Stimulated activated naive CD8-positive, alpha-beta T cell treated with anti-CD3 and anti-CD28 coated beads, Interleukin-15, amount 100 ng/mL, for 72 hours (primary cell): ENCODE measurements around the gene TBX6.
A peak's percentile ranks its signal among the peaks of the same experiment; 100 is the strongest.

Experiments
- ATAC-seq: fragments of 150-1000 bp; cut with Tn5 transposase; 2 replicates; pipeline ENCODE4 v1.10.0; 2021; ENCODE audit warnings: mild to moderate bottlenecking, moderate library complexity
- DNase-seq, 2 donors: peaks; one replicate each; pipeline ENCODE4 v3.0.0; 2021 to 2022
- H3K27ac Mint-ChIP-seq, 2 donors: one replicate each; pipeline ENCODE4 v1.8.0; 2022; ENCODE audit warnings: mild to moderate bottlenecking in 2 of 2, mixed read lengths in 2 of 2, moderate library complexity in 2 of 2
- H3K27me3 Mint-ChIP-seq: one replicate; pipeline ENCODE4 v1.8.0; 2022; ENCODE audit warnings: mixed read lengths
- H3K4me1 Mint-ChIP-seq: one replicate; pipeline ENCODE4 v1.8.0; 2022; ENCODE audit warnings: mild to moderate bottlenecking, mixed read lengths
- H3K4me3 Mint-ChIP-seq, 2 donors: one replicate each; pipeline ENCODE4 v1.8.0; 2022; ENCODE audit warnings: mild to moderate bottlenecking in 2 of 2, mixed read lengths in 2 of 2, moderate library complexity in 1 of 2
- H3K9me3 Mint-ChIP-seq, 2 donors: one replicate each; pipeline ENCODE4 v1.8.0; 2022; ENCODE audit warnings: mixed read lengths in 2 of 2

Gene TBX6

DNA sequence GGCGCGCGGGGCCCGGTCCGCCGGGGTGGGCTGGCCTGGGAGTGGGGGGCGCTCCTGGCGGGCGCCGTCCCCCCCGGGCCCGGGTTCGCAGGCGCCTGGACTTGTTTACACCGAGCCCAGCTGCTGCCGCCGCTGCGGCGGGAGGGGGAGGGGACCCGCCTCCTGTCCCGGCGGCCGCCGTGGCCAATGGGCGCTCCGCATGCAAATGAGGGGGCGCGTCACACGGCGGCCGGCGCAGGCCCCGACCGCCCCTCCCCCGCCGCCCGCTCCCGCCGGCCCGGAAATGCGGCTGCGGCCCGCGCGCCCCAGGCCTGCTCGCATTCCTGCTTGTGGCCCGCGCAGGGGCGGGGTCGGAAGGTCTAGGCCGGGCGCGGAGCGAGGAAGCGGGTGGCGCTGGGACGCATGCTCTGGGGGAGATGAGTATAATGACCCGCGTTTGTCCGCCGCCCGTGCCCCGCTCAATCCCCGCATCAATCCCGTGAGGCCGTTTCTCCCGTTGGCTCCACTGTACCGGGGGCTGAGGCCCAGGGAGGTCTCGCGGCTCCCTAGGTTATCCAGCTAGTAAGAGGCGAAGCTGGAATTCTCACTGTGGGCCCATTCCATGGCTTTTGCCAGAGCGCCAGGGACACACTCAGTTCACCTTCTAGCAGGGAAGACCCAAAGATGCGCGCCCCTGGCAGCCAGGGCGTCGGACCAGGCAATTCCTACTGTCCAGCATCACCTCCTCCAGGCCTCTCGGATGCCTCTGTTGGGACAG is 4.6 kb upstream of the TBX6 start, which contains the start of gene YPEL3:
TSS of gene YPEL3 (minus strand) at position 109 of the 757 bp plus-strand sequence. CDS start 731 bp downstream, outside the sequence.
- Mint-ChIP-seq H3K4me1 (peaks cover 44% of the 10 kb centered on the region), H3K4me3 (peak within 1 kb of the TSS; percentile 94 to 97), H3K27ac (peak within 1 kb of the TSS; percentile 94 to 97), H3K27me3 (no peaks in the 10 kb centered on the region), H3K9me3 (peaks cover 23 to 24% of the 10 kb centered on the region in 2 donors)
- ATAC-seq (peak; percentile 65), DNase-seq (peak; percentile 88 to 90)

- ATAC-seq, result no peak
These were observed 3.7 kb upstream of the TBX6 start for GRCh38 chr16:30095166-30096078.

GRCh38 chr16:30094541-30095165 is 2.9 kb upstream of the TBX6 start:
- H3K27me3 Mint-ChIP-seq, result no peaks in the 10 kb centered on the region

More at GRCh38 chr16:30095166-30096078, 3.7 kb upstream of the TBX6 start:
- peak overlapping the region; percentile 88 to 97 for H3K27ac Mint-ChIP-seq
- H3K27me3 Mint-ChIP-seq, result no peaks in the 10 kb centered on the region
- peaks cover 23 to 24% of the 10 kb centered on the region in 2 donors for H3K9me3 Mint-ChIP-seq
- peak overlapping the region; percentile 94 to 97 for H3K4me3 Mint-ChIP-seq
- peaks cover 53% of the 10 kb centered on the region for H3K4me1 Mint-ChIP-seq
- no peak for DNase-seq

DNA sequence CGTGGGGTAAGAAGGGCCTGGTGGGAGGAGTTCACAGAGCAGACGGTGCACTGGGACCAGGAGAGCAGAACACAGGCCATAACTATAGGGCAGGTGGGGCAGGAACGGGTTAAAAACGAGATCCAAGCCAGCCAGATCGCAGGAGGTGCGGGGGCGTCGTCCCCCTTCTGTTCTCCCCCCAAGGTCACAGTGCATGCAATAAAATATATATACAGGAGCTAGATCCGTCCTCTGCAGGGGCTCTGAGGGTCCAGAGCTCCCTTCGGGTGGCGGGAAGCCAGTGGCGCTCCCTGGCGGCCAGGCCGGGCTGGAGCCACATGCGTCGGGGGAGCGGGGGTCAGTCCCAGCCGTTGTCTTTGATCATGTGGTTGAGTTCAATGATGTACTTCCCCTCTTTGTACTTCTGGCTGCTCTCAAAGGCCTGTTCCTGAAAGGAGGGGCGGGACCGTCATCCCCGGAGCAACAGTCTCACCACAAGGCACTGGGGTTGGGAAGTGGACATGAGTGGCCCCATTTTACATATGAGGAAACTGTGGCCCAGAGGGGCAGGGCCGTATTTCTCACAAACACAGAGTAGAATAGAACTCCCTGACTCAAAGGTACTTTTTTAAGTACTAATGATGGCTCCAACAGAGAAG is 768 bp upstream of the TBX6 start:
- no peaks in the 10 kb centered on the region for H3K27me3 Mint-ChIP-seq
- ATAC-seq (peak; percentile 69), DNase-seq (peak; percentile 77 to 89)
- peaks cover 10 to 11% of the 10 kb centered on the region in 2 donors for H3K9me3 Mint-ChIP-seq
- H3K4me1 Mint-ChIP-seq, result peaks cover 70% of the 10 kb centered on the region
- peak overlapping the region; percentile 92 to 95 for H3K27ac Mint-ChIP-seq
- H3K4me3 Mint-ChIP-seq, result peak overlapping the region; percentile 90 to 94

More at GRCh38 chr16:30094541-30095165, 2.9 kb upstream of the TBX6 start:
- H3K27ac Mint-ChIP-seq, result peak overlapping the region; percentile 88 to 97
- DNase-seq (no peak), ATAC-seq (no peak)
- H3K4me1 Mint-ChIP-seq, result peaks cover 60% of the 10 kb centered on the region
- peak overlapping the region; percentile 94 to 97 for H3K4me3 Mint-ChIP-seq
- peaks cover 23 to 24% of the 10 kb centered on the region in 2 donors for H3K9me3 Mint-ChIP-seq

- Mint-ChIP-seq H3K27ac (peak overlapping the region in 1 of 2 donors; percentile 71), H3K27me3 (no peaks in the 10 kb centered on the region), H3K4me3 (peak overlapping the region; percentile 90 to 94), H3K9me3 (no peaks in the 10 kb centered on the region), H3K4me1 (peaks cover 70% of the 10 kb centered on the region)
- DNase-seq (no peak), ATAC-seq (no peak)
These were observed 953 bp downstream of the TBX6 start for GRCh38 chr16:30090610-30091331.

GRCh38 chr16:30088832-30089624 is 2.7 kb downstream of the TBX6 start:
- DNase-seq, result no peak
- Mint-ChIP-seq H3K27me3 (no peaks in the 10 kb centered on the region), H3K4me1 (peaks cover 59% of the 10 kb centered on the region), H3K9me3 (no peaks in the 10 kb centered on the region), H3K4me3 (no peak overlapping the region), H3K27ac (no peak overlapping the region)
- ATAC-seq, result no peak

GRCh38 chr16:30088237-30088831 is 3.4 kb downstream of the TBX6 start:
- peaks cover 56% of the 10 kb centered on the region for H3K4me1 Mint-ChIP-seq

GRCh38 chr16:30087181-30087898 is 4.4 kb downstream of the TBX6 start:
- ATAC-seq (no peak), DNase-seq (no peak)
- Mint-ChIP-seq H3K4me1 (peaks cover 46% of the 10 kb centered on the region), H3K4me3 (no peak overlapping the region), H3K27me3 (no peaks in the 10 kb centered on the region), H3K9me3 (no peaks in the 10 kb centered on the region), H3K27ac (peak overlapping the region in 1 of 2 donors; percentile 4)

More at GRCh38 chr16:30088237-30088831, 3.4 kb downstream of the TBX6 start:
- no peaks in the 10 kb centered on the region for H3K27me3 Mint-ChIP-seq
- DNase-seq, result no peak
- ATAC-seq, result no peak
- H3K9me3 Mint-ChIP-seq, result no peaks in the 10 kb centered on the region
- H3K4me3 Mint-ChIP-seq, result no peak overlapping the region
- H3K27ac Mint-ChIP-seq, result peak overlapping the region in 1 of 2 donors; percentile 76

- Mint-ChIP-seq H3K9me3 (no peaks in the 10 kb centered on the region), H3K4me1 (peaks cover 38% of the 10 kb centered on the region), H3K27ac (no peak overlapping the region), H3K4me3 (no peak overlapping the region), H3K27me3 (no peaks in the 10 kb centered on the region)
- peak; percentile 16 for ATAC-seq
- no peak for DNase-seq
These were observed 5.2 kb downstream of the TBX6 start for GRCh38 chr16:30086291-30087140.

DNA sequence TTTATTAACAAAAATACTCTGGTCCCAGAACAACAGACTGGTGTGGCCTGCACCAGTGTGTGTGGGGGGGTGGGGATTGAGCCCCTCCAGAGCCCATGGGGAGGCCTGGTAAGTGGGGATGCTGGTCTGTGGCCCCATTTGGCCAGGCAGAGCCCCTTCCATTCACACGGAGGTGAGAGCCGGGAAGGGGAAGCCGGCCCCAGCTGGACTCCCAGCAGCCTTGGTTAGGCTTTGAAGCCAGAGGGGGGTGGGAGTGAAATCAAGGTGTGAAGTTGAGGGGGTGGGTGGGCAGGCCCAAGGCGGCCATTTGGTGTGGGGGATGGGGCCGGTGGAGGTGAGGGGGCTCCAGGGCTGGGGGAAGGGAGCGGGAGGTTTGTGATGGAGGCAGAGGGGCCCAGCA is 5.9 kb downstream of the TBX6 start:
- Mint-ChIP-seq H3K9me3 (no peaks in the 10 kb centered on the region), H3K27ac (no peak overlapping the region), H3K4me1 (peaks cover 31% of the 10 kb centered on the region), H3K27me3 (no peaks in the 10 kb centered on the region), H3K4me3 (no peak overlapping the region)
- no peak for DNase-seq
- ATAC-seq, result no peak

DNA sequence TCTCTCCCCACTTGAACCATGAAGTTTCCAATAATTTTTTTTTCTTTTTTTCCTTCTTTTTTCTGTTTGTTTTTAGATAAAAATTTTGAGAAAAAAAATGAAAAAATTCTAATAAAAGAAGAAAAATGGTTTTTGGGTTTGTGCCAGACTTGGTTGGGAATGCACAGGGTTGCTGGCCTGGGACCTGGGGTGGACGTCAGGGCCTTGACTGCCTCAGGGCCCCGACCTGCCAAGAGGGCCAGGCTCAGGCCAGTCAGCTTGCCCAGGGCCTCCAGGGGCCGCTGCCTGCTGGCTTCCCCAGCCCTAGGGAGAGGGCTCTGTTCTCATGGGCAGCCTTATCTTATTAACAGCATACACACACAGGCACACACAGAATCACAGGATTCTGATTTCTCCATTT is 6.5 kb downstream of the TBX6 start:
- Mint-ChIP-seq H3K27me3 (no peaks in the 10 kb centered on the region), H3K27ac (no peak overlapping the region), H3K9me3 (no peaks in the 10 kb centered on the region), H3K4me1 (peaks cover 25% of the 10 kb centered on the region), H3K4me3 (no peak overlapping the region)
- no peak for ATAC-seq
- no peak for DNase-seq

- H3K4me1 Mint-ChIP-seq, result peaks cover 21% of the 10 kb centered on the region
- H3K27me3 Mint-ChIP-seq, result no peaks in the 10 kb centered on the region
- DNase-seq (no peak), ATAC-seq (peak; percentile 32)
- H3K9me3 Mint-ChIP-seq, result no peaks in the 10 kb centered on the region
- H3K27ac Mint-ChIP-seq, result no peak overlapping the region
- H3K4me3 Mint-ChIP-seq, result no peak overlapping the region
These were observed 6.9 kb downstream of the TBX6 start for GRCh38 chr16:30084816-30085159.
